IgD-negative memory B cell (primary cell): Measurements from ENCODE around the gene GRB2. TPM values are rescaled to one million over a fixed set of nuclear protein-coding genes. Genes with fewer than 3 reads are reported as not detected.

Experiments used
- H3K27ac Mint-ChIP-seq, 3 donors: one replicate each; pipeline ENCODE4 v1.8.0; 2020 to 2022; ENCODE audit warnings: mild to moderate bottlenecking in 3 of 3, mixed read lengths in 3 of 3, moderate library complexity in 1 of 3
- H3K27me3 Mint-ChIP-seq: one replicate; pipeline ENCODE4 v1.8.0; 2021; ENCODE audit warnings: mixed read lengths
- H3K36me3 Mint-ChIP-seq: one replicate; pipeline ENCODE4 v1.8.0; 2020; ENCODE audit warnings: mild to moderate bottlenecking, mixed read lengths
- H3K4me1 Mint-ChIP-seq, 3 donors: one replicate each; pipeline ENCODE4 v1.8.0; 2020 to 2022; ENCODE audit warnings: mixed read lengths in 3 of 3, mild to moderate bottlenecking in 1 of 3
- H3K4me3 Mint-ChIP-seq, 4 donors: one replicate each; pipeline ENCODE4 v1.8.0; 2020 to 2022; ENCODE audit warnings: mild to moderate bottlenecking in 4 of 4, mixed read lengths in 4 of 4, moderate library complexity in 3 of 4
- H3K9me3 Mint-ChIP-seq, 3 donors: one replicate each; pipeline ENCODE4 v1.8.0; 2020 to 2021; ENCODE audit warnings: mixed read lengths in 3 of 3, mild to moderate bottlenecking in 1 of 3
- polyA plus RNA-seq: library from polyadenylated mRNA; unstranded; fragments of 300-500 nt; fragmentation: Illumina TruSeq; gene quantifications from one replicate; pipeline ENCODE4 v1.2.3, GENCODE V29; 2021

The GRB2 gene
- polyA plus RNA-seq, 1 donor from 2014 or later = 333 TPM

GRCh38 chr17:75319904-75320691, 85.4 kb downstream of the GRB2 start:
- Mint-ChIP-seq H3K36me3 (peaks cover 2% of the 10 kb centered on the region), H3K9me3 (no peaks in the 10 kb centered on the region), H3K4me1 (peaks cover 38 to 47% (median 39%) of the 10 kb centered on the region in 3 donors), H3K27ac (peak overlapping the region; percentile 89 to 95 (median 92)), H3K4me3 (peak overlapping the region; percentile 53 to 91 (median 60)), H3K27me3 (no peaks in the 10 kb centered on the region)

- Mint-ChIP-seq H3K36me3 (peaks cover 2% of the 10 kb centered on the region), H3K27ac (peak overlapping the region; percentile 92 to 95 (median 94)), H3K4me3 (peak overlapping the region in 2 of 4 donors; percentile 22 to 33), H3K4me1 (peaks cover 43 to 50% (median 45%) of the 10 kb centered on the region in 3 donors), H3K9me3 (no peaks in the 10 kb centered on the region), H3K27me3 (no peaks in the 10 kb centered on the region)
These were observed 86.8 kb downstream of the GRB2 start for GRCh38 chr17:75318615-75319222.

- Mint-ChIP-seq H3K27me3 (no peaks in the 10 kb centered on the region), H3K4me1 (peaks cover 40 to 47% (median 44%) of the 10 kb centered on the region in 3 donors), H3K4me3 (peak overlapping the region in 3 of 4 donors; percentile 22 to 63 (median 33)), H3K27ac (peak overlapping the region; percentile 92 to 95 (median 94)), H3K9me3 (no peaks in the 10 kb centered on the region), H3K36me3 (peaks cover 2% of the 10 kb centered on the region)
These were observed 87.3 kb downstream of the GRB2 start for GRCh38 chr17:75318211-75318610.

- H3K27ac Mint-ChIP-seq = peak overlapping the region; percentile 92 to 95 (median 94)
- H3K4me1 Mint-ChIP-seq = peaks cover 40 to 46% (median 45%) of the 10 kb centered on the region in 3 donors
- H3K27me3 Mint-ChIP-seq = no peaks in the 10 kb centered on the region
- H3K4me3 Mint-ChIP-seq = peak overlapping the region in 1 of 4 donors; percentile 63
- no peaks in the 10 kb centered on the region for H3K36me3 Mint-ChIP-seq
- H3K9me3 Mint-ChIP-seq = no peaks in the 10 kb centered on the region
These were observed 87.8 kb downstream of the GRB2 start for GRCh38 chr17:75317671-75318070.

- no peaks in the 10 kb centered on the region for H3K36me3 Mint-ChIP-seq
- no peaks in the 10 kb centered on the region for H3K9me3 Mint-ChIP-seq
- no peaks in the 10 kb centered on the region for H3K27me3 Mint-ChIP-seq
- H3K4me3 Mint-ChIP-seq = peak overlapping the region in 2 of 4 donors; percentile 74 to 88
- H3K4me1 Mint-ChIP-seq = peaks cover 42 to 56% (median 51%) of the 10 kb centered on the region in 3 donors
- peak overlapping the region; percentile 60 to 92 (median 65) for H3K27ac Mint-ChIP-seq
These were observed 89.2 kb downstream of the GRB2 start for GRCh38 chr17:75316253-75316652.

GRCh38 chr17:75315541-75316243, 89.8 kb downstream of the GRB2 start:
- Mint-ChIP-seq H3K27me3 (no peaks in the 10 kb centered on the region), H3K4me1 (peaks cover 41 to 50% (median 49%) of the 10 kb centered on the region in 3 donors), H3K27ac (peak overlapping the region; percentile 60 to 92 (median 65)), H3K4me3 (peak overlapping the region in 2 of 4 donors; percentile 74 to 88), H3K9me3 (no peaks in the 10 kb centered on the region), H3K36me3 (no peaks in the 10 kb centered on the region)

GRCh38 chr17:75313941-75314551, 91.4 kb downstream of the GRB2 start:
- Mint-ChIP-seq H3K36me3 (no peaks in the 10 kb centered on the region), H3K4me1 (peaks cover 29 to 40% (median 37%) of the 10 kb centered on the region in 3 donors), H3K27me3 (no peaks in the 10 kb centered on the region), H3K27ac (peak overlapping the region; percentile 26 to 94 (median 85)), H3K4me3 (peak overlapping the region in 3 of 4 donors; percentile 3 to 81 (median 67)), H3K9me3 (no peaks in the 10 kb centered on the region)

GRCh38 chr17:75308732-75309629, 96.5 kb downstream of the GRB2 start:
- no peaks in the 10 kb centered on the region for H3K36me3 Mint-ChIP-seq
- peak overlapping the region in 2 of 3 donors; percentile 23 to 78 for H3K27ac Mint-ChIP-seq
- H3K9me3 Mint-ChIP-seq = no peaks in the 10 kb centered on the region
- no peaks in the 10 kb centered on the region for H3K27me3 Mint-ChIP-seq
- H3K4me3 Mint-ChIP-seq = peak overlapping the region in 1 of 4 donors; percentile 50
- H3K4me1 Mint-ChIP-seq = peaks cover 11 to 19% (median 16%) of the 10 kb centered on the region in 3 donors

- peak overlapping the region in 1 of 4 donors; percentile 50 for H3K4me3 Mint-ChIP-seq
- H3K4me1 Mint-ChIP-seq = peaks cover 6 to 14% (median 10%) of the 10 kb centered on the region in 3 donors
- H3K9me3 Mint-ChIP-seq = no peaks in the 10 kb centered on the region
- peak overlapping the region in 1 of 3 donors; percentile 23 for H3K27ac Mint-ChIP-seq
- H3K27me3 Mint-ChIP-seq = no peaks in the 10 kb centered on the region
- no peaks in the 10 kb centered on the region for H3K36me3 Mint-ChIP-seq
These were observed 97.3 kb downstream of the GRB2 start for GRCh38 chr17:75307957-75308731.

- peaks cover 8 to 9% (median 9%) of the 10 kb centered on the region in 3 donors for H3K4me1 Mint-ChIP-seq
- H3K9me3 Mint-ChIP-seq = no peaks in the 10 kb centered on the region
- H3K27me3 Mint-ChIP-seq = no peaks in the 10 kb centered on the region
- no peak overlapping the region for H3K4me3 Mint-ChIP-seq
- H3K36me3 Mint-ChIP-seq = peaks cover 1% of the 10 kb centered on the region
- no peak overlapping the region for H3K27ac Mint-ChIP-seq
These were observed 103.8 kb downstream of the GRB2 start for GRCh38 chr17:75301502-75302206.

GRCh38 chr17:75301049-75301448, 104.4 kb downstream of the GRB2 start:
- H3K4me1 Mint-ChIP-seq = peaks cover 9 to 11% (median 11%) of the 10 kb centered on the region in 3 donors
- no peaks in the 10 kb centered on the region for H3K9me3 Mint-ChIP-seq
- no peak overlapping the region for H3K27ac Mint-ChIP-seq
- no peaks in the 10 kb centered on the region for H3K27me3 Mint-ChIP-seq
- H3K36me3 Mint-ChIP-seq = peaks cover 1% of the 10 kb centered on the region
- no peak overlapping the region for H3K4me3 Mint-ChIP-seq

GRCh38 chr17:75300280-75300679, 105.2 kb downstream of the GRB2 start:
- H3K4me3 Mint-ChIP-seq = peak overlapping the region in 1 of 4 donors; percentile 73
- H3K9me3 Mint-ChIP-seq = no peaks in the 10 kb centered on the region
- H3K36me3 Mint-ChIP-seq = peaks cover 1% of the 10 kb centered on the region
- no peaks in the 10 kb centered on the region for H3K27me3 Mint-ChIP-seq
- H3K27ac Mint-ChIP-seq = peak overlapping the region in 1 of 3 donors; percentile 59
- H3K4me1 Mint-ChIP-seq = peaks cover 14 to 17% (median 14%) of the 10 kb centered on the region in 3 donors
